GM10847 (cell line): ENCODE measurements around the gene MIEN1.

Experiments
- POLR2A ChIP-seq: IDR thresholded peaks from 2 replicates; pipeline ENCODE4 v1.6.1; 2011; ENCODE audit not compliant: insufficient read length; ENCODE audit errors: extremely low read depth

The MIEN1 gene

GRCh38 chr17:39736319-39737165 is 6.2 kb upstream of the MIEN1 start:
- TF ChIP-seq POLR2A = no peak

- TF ChIP-seq POLR2A = no peak
These were observed 5.5 kb upstream of the MIEN1 start for GRCh38 chr17:39735882-39736281.

- TF ChIP-seq POLR2A = no peak
These were observed 2.3 kb upstream of the MIEN1 start for GRCh38 chr17:39732586-39732985.

- TF ChIP-seq POLR2A = no peak
These were observed 966 bp downstream of the MIEN1 start for GRCh38 chr17:39729280-39729851.

- TF ChIP-seq POLR2A = no peak
These were observed 2.8 kb downstream of the MIEN1 start for GRCh38 chr17:39727556-39727955.

GRCh38 chr17:39726617-39727016 is 3.7 kb downstream of the MIEN1 start:
- no peak for TF ChIP-seq POLR2A

- no peak for TF ChIP-seq POLR2A
These were observed 5.6 kb downstream of the MIEN1 start for GRCh38 chr17:39724731-39725130.

GRCh38 chr17:39722965-39723848 is 7.1 kb downstream of the MIEN1 start:
- TF ChIP-seq POLR2A = no peak

- no peak for TF ChIP-seq POLR2A
These were observed 8.2 kb downstream of the MIEN1 start for GRCh38 chr17:39722104-39722503.

- TF ChIP-seq POLR2A = no peak
These were observed 10.6 kb downstream of the MIEN1 start for GRCh38 chr17:39719563-39720355.

GRCh38 chr17:39717660-39718059 is 12.7 kb downstream of the MIEN1 start:
- no peak for TF ChIP-seq POLR2A

GRCh38 chr17:39716879-39717536 is 13.3 kb downstream of the MIEN1 start:
- no peak for TF ChIP-seq POLR2A

GRCh38 chr17:39716073-39716818 is 14.1 kb downstream of the MIEN1 start:
- no peak for TF ChIP-seq POLR2A
